ENCODE measurements around the gene CACNA2D3. TPM values are rescaled to one million over a fixed set of nuclear protein-coding genes. Genes with fewer than 3 reads are reported as not detected.

The CACNA2D3 gene
- total RNA-seq, 1 experiment from 2014 or later: not detected

- no TSS peak for BruUV-seq (replicated peaks)
- no peak for DNase-seq
- H3K9ac ChIP-seq (ENCODE audit: low read length): no peak overlapping the region
- H3K27ac ChIP-seq (ENCODE audit: low read length): no peak overlapping the region
- H3F3A ChIP-seq (ENCODE audit: low read length, unreplicated experiment): no peaks in the 10 kb centered on the region
- H3K9me2 ChIP-seq (replicated peaks; ENCODE audit: low read length): no peaks in the 10 kb centered on the region
- TF ChIP-seq CTCF (conservative IDR thresholded peaks at IDR 0.05; ENCODE audit: low read depth, low read length) (no peak), EZH2phosphoT487 (IDR thresholded peaks at IDR 0.05; ENCODE audit: borderline replicate concordance, low read length) (no peak), EZH2 (IDR thresholded peaks at IDR 0.05; ENCODE audit: low read length, unreplicated experiment) (no peak)
- no peak for ATAC-seq
- no peaks in the 10 kb centered on the region for H3K79me2 ChIP-seq (ENCODE audit: low read length)
- H3K4me3 ChIP-seq (ENCODE audit: low read length): no peak overlapping the region
- CTCF ChIA-PET: no interaction called here
- H3K4me1 ChIP-seq (ENCODE audit: insufficient read depth, low read length): no peaks in the 10 kb centered on the region
- no peak overlapping the region for H3K4me2 ChIP-seq (ENCODE audit: low read length)
- H2AFZ ChIP-seq (ENCODE audit: low read length): no peak overlapping the region
- no peaks in the 10 kb centered on the region for H4K20me1 ChIP-seq (ENCODE audit: low read length)
- H3K27me3 ChIP-seq (ENCODE audit: low read length): no peaks in the 10 kb centered on the region
- no peaks in the 10 kb centered on the region for H3K36me3 ChIP-seq (ENCODE audit: low read depth, low read length)
- POLR2A ChIA-PET (ENCODE audit: unreplicated experiment): no interaction called here
- intact Hi-C loops (cut with micrococcal nuclease): no loop called here
- H3K9me3 ChIP-seq (ENCODE audit: low read length): peaks cover 5% of the 10 kb centered on the region; the same call in 1 of the 2 replicates
These were observed 548.0 kb downstream of the CACNA2D3 start for GRCh38 chr3:54670201-54671000.

- CTCF ChIA-PET: no interaction called here
- no peaks in the 10 kb centered on the region for H3F3A ChIP-seq (ENCODE audit: low read length, unreplicated experiment)
- H4K20me1 ChIP-seq (ENCODE audit: low read length): no peaks in the 10 kb centered on the region
- no peak for ATAC-seq
- no peaks in the 10 kb centered on the region for H3K9me2 ChIP-seq (replicated peaks; ENCODE audit: low read length)
- no peak for DNase-seq
- no peak overlapping the region for H3K9ac ChIP-seq (ENCODE audit: low read length)
- no peak for TF ChIP-seq EZH2phosphoT487 (IDR thresholded peaks at IDR 0.05; ENCODE audit: borderline replicate concordance, low read length)
- TF ChIP-seq CTCF (conservative IDR thresholded peaks at IDR 0.05; ENCODE audit: low read depth, low read length): no peak
- TF ChIP-seq EZH2 (IDR thresholded peaks at IDR 0.05; ENCODE audit: low read length, unreplicated experiment): no peak
- POLR2A ChIA-PET (ENCODE audit: unreplicated experiment): no interaction called here
- H3K4me1 ChIP-seq (ENCODE audit: insufficient read depth, low read length): no peaks in the 10 kb centered on the region
- no peak overlapping the region for H3K4me2 ChIP-seq (ENCODE audit: low read length)
- intact Hi-C loops (cut with micrococcal nuclease): no loop called here
- no peaks in the 10 kb centered on the region for H3K79me2 ChIP-seq (ENCODE audit: low read length)
- H3K27me3 ChIP-seq (ENCODE audit: low read length): no peaks in the 10 kb centered on the region
- no peak overlapping the region for H3K27ac ChIP-seq (ENCODE audit: low read length)
- no peak overlapping the region for H3K4me3 ChIP-seq (ENCODE audit: low read length)
- BruUV-seq (replicated peaks): no TSS peak
- H3K9me3 ChIP-seq (ENCODE audit: low read length): peaks cover 5% of the 10 kb centered on the region; the same call in 1 of the 2 replicates
- H3K36me3 ChIP-seq (ENCODE audit: low read depth, low read length): no peaks in the 10 kb centered on the region
- no peak overlapping the region for H2AFZ ChIP-seq (ENCODE audit: low read length)
These were observed 549.2 kb downstream of the CACNA2D3 start for GRCh38 chr3:54671511-54671910.

GRCh38 chr3:54676087-54676486 is 553.7 kb downstream of the CACNA2D3 start:
- Histone ChIP-seq H3K4me2 (ENCODE audit: low read length) (no peak overlapping the region), H3K4me3 (ENCODE audit: low read length) (no peak overlapping the region), H3K27me3 (ENCODE audit: low read length) (no peaks in the 10 kb centered on the region), H3K9me2 (replicated peaks; ENCODE audit: low read length) (no peaks in the 10 kb centered on the region), H4K20me1 (ENCODE audit: low read length) (no peaks in the 10 kb centered on the region), H3K4me1 (ENCODE audit: insufficient read depth, low read length) (no peaks in the 10 kb centered on the region), H3K79me2 (ENCODE audit: low read length) (no peaks in the 10 kb centered on the region), H3K27ac (ENCODE audit: low read length) (no peak overlapping the region), H3K9me3 (ENCODE audit: low read length) (no peaks in the 10 kb centered on the region), H3K9ac (ENCODE audit: low read length) (no peak overlapping the region), H3K36me3 (ENCODE audit: low read depth, low read length) (no peaks in the 10 kb centered on the region), H3F3A (ENCODE audit: low read length, unreplicated experiment) (no peaks in the 10 kb centered on the region), H2AFZ (ENCODE audit: low read length) (no peak overlapping the region)
- intact Hi-C loops (cut with micrococcal nuclease): no loop called here
- no TSS peak for BruUV-seq (replicated peaks)
- ChIA-PET POLR2A (ENCODE audit: unreplicated experiment) (no interaction called here), CTCF (no interaction called here)
- ATAC-seq (no peak), DNase-seq (no peak)
- no peak for TF ChIP-seq EZH2 (IDR thresholded peaks at IDR 0.05; ENCODE audit: low read length, unreplicated experiment)
- TF ChIP-seq CTCF (conservative IDR thresholded peaks at IDR 0.05; ENCODE audit: low read depth, low read length): no peak
- no peak for TF ChIP-seq EZH2phosphoT487 (IDR thresholded peaks at IDR 0.05; ENCODE audit: borderline replicate concordance, low read length)
